ENCODE results near the gene B3GAT3.

B3GAT3 gene

GRCh38 chr11:62588966-62589637 lies 32.7 kb downstream of the B3GAT3 start:
- TF ChIP-seq FOXP2 (optimal IDR thresholded peaks at IDR 0.05; ENCODE audit: borderline replicate concordance, extremely low read depth, extremely low read length, insufficient read depth) = no peak
- TF ChIP-seq TAF1 (IDR thresholded peaks at IDR 0.05; ENCODE audit: borderline replicate concordance, insufficient read depth, low read length) = no peak
- TF ChIP-seq, protein P1, sequence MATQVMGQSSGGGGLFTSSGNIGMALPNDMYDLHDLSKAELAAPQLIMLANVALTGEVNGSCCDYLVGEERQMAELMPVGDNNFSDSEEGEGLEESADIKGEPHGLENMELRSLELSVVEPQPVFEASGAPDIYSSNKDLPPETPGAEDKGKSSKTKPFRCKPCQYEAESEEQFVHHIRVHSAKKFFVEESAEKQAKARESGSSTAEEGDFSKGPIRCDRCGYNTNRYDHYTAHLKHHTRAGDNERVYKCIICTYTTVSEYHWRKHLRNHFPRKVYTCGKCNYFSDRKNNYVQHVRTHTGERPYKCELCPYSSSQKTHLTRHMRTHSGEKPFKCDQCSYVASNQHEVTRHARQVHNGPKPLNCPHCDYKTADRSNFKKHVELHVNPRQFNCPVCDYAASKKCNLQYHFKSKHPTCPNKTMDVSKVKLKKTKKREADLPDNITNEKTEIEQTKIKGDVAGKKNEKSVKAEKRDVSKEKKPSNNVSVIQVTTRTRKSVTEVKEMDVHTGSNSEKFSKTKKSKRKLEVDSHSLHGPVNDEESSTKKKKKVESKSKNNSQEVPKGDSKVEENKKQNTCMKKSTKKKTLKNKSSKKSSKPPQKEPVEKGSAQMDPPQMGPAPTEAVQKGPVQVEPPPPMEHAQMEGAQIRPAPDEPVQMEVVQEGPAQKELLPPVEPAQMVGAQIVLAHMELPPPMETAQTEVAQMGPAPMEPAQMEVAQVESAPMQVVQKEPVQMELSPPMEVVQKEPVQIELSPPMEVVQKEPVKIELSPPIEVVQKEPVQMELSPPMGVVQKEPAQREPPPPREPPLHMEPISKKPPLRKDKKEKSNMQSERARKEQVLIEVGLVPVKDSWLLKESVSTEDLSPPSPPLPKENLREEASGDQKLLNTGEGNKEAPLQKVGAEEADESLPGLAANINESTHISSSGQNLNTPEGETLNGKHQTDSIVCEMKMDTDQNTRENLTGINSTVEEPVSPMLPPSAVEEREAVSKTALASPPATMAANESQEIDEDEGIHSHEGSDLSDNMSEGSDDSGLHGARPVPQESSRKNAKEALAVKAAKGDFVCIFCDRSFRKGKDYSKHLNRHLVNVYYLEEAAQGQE (IDR thresholded peaks at IDR 0.05; ENCODE audit: insufficient read depth in 1 of 2, low read depth in 2 of 2, low read length in 2 of 2) = no peak
- no peak for TF ChIP-seq POLR2AphosphoS5 (IDR thresholded peaks at IDR 0.05; ENCODE audit: low read depth, low read length)
- no peak for TF ChIP-seq SIN3A (IDR thresholded peaks at IDR 0.05; ENCODE audit: borderline replicate concordance, insufficient read depth, low read length)

DNA sequence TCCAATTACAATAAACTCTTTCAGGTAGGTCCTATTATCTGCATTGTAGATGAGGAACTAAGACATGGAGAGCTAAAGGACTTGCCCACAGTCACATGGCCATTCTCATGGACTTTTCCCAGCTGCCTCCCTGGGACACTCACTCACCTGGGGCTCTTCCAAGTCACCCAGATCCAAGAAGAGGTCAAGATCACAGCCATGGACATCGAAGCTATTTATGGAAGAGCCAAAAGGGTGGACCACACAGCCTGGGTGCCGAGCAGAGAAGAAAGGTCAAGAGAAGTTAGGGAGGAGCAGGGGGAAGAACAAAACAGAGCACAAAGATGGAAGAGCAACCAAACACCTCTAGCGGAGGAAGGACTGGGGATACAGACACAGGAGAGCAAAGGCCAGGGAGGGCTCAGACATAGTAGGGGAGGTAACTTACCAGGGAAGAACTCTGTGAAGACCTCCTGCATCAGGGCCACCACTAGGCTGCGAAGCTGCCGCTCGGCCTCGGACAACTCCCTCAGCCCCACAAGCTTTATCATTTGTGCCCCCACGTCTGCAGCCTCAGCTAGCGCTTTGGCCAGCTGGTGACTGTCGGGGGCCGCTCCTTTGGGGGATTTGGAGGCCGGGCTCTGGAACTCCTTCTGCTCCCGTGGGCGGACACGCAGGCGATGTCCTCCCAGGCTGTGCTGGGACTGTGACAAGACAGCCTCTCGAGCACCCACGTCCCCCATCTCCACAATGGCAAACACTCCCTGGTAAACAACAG lies 40.6 kb downstream of the B3GAT3 start:
- TF ChIP-seq, protein P1 (IDR thresholded peaks at IDR 0.05; ENCODE audit: insufficient read depth in 1 of 2, low read depth in 2 of 2, low read length in 2 of 2) = no peak
- TF ChIP-seq FOXP2 (optimal IDR thresholded peaks at IDR 0.05; ENCODE audit: borderline replicate concordance, extremely low read depth, extremely low read length, insufficient read depth) (no peak), POLR2AphosphoS5 (IDR thresholded peaks at IDR 0.05; ENCODE audit: low read depth, low read length) (no peak), SIN3A (IDR thresholded peaks at IDR 0.05; ENCODE audit: borderline replicate concordance, insufficient read depth, low read length) (no peak), TAF1 (IDR thresholded peaks at IDR 0.05; ENCODE audit: borderline replicate concordance, insufficient read depth, low read length) (no peak)

DNA sequence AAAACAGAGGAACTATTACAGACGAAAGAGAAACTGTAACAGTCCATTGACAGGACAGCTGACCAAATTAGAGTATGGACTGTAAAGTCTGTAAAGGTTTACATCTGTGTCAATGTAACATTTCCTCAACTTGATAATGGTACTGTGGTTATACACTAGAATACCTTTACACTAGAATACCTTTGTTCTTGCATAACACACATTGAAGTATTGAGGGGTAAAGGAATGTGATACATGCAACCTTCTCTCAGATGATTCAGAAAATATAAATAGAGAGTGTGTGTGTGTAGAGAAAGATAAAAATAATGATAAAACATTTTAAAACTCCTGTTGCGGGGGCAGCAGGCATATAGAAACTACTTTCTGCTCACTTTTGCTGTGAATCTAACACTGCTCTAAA lies 42.5 kb downstream of the B3GAT3 start:
- TF ChIP-seq FOXP2 (optimal IDR thresholded peaks at IDR 0.05; ENCODE audit: borderline replicate concordance, extremely low read depth, extremely low read length, insufficient read depth) = no peak
- TF ChIP-seq TAF1 (IDR thresholded peaks at IDR 0.05; ENCODE audit: borderline replicate concordance, insufficient read depth, low read length) = no peak
- no peak for TF ChIP-seq SIN3A (IDR thresholded peaks at IDR 0.05; ENCODE audit: borderline replicate concordance, insufficient read depth, low read length)
- no peak for TF ChIP-seq POLR2AphosphoS5 (IDR thresholded peaks at IDR 0.05; ENCODE audit: low read depth, low read length)
- TF ChIP-seq, protein P1 (IDR thresholded peaks at IDR 0.05; ENCODE audit: insufficient read depth in 1 of 2, low read depth in 2 of 2, low read length in 2 of 2) = no peak

DNA sequence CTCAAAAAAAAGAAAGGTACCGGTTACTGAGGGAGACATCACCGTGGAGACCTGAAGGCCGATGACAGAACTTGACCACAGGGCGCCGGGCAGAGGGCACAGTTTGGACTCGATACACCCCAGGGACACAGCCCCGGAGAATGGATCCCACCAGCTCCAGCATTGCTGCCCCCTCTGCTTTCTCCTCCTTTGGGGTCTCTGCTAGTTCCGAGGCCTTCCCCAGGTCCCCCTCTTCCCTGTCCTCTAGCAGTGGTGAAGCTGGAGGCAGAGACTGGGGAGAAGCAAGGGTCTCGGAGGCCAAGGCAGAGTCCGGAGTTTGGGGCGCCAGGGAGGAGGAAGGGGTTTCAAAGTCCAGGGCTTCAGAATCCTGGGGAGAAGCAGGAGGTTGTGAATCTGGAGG lies 43.2 kb downstream of the B3GAT3 start:
- TF ChIP-seq SIN3A (IDR thresholded peaks at IDR 0.05; ENCODE audit: borderline replicate concordance, insufficient read depth, low read length) (no peak), FOXP2 (optimal IDR thresholded peaks at IDR 0.05; ENCODE audit: borderline replicate concordance, extremely low read depth, extremely low read length, insufficient read depth) (no peak), TAF1 (IDR thresholded peaks at IDR 0.05; ENCODE audit: borderline replicate concordance, insufficient read depth, low read length) (no peak), POLR2AphosphoS5 (IDR thresholded peaks at IDR 0.05; ENCODE audit: low read depth, low read length) (no peak)
- TF ChIP-seq, protein P1 (IDR thresholded peaks at IDR 0.05; ENCODE audit: insufficient read depth in 1 of 2, low read depth in 2 of 2, low read length in 2 of 2) = no peak
